ENCODE results near the gene UBB. TPM values are rescaled to one million over a fixed set of nuclear protein-coding genes. Genes with fewer than 3 reads are reported as not detected.
"Not testable (repeated sequence)": the region's sequence is repeated elsewhere in the genome, so short reads cannot be mapped to it uniquely, and the experiment has no call there.

Gene UBB
- total RNA-seq, 1 experiment from 2014 or later: 2,497 TPM

- ChIA-PET CTCF (no interaction called here), POLR2A (ENCODE audit: low non-redundant PET) (no interaction called here)
- TF ChIP-seq EZH2 (IDR thresholded peaks at IDR 0.05; ENCODE audit: borderline replicate concordance, low read depth, low read length, poor library complexity, severe bottlenecking): no peak
- TF ChIP-seq CTCF (conservative IDR thresholded peaks at IDR 0.05; ENCODE audit: low read depth, low read length): no peak
- no peak for DNase-seq (ENCODE audit: low spot score)
- H3K4me1 ChIP-seq (ENCODE audit: insufficient read depth, low read length, poor library complexity, severe bottlenecking): no peaks in the 10 kb centered on the region
- H3K27me3 ChIP-seq (replicated peaks; ENCODE audit: insufficient read depth, low read depth, low read length, poor library complexity): no peaks in the 10 kb centered on the region
- no peaks in the 10 kb centered on the region for H3K9me3 ChIP-seq (ENCODE audit: low read depth, low read length, poor library complexity, severe bottlenecking)
- H3K4me3 ChIP-seq (ENCODE audit: low read depth, low read length, poor library complexity, severe bottlenecking): no peak overlapping the region
- H3K27ac ChIP-seq (ENCODE audit: low read depth, low read length, poor library complexity, severe bottlenecking): no peak overlapping the region
- H3K36me3 ChIP-seq (ENCODE audit: insufficient read depth, low read length, poor library complexity, severe bottlenecking): no peaks in the 10 kb centered on the region
- no TSS peak for BruUV-seq (replicated peaks)
- intact Hi-C loops (cut with micrococcal nuclease; ENCODE audit: unreplicated experiment): no loop called here
Observed at GRCh38 chr17:16391451-16391850, 10.6 kb downstream of the UBB start.

GRCh38 chr17:16392491-16392890, 11.6 kb downstream of the UBB start:
- H3K27ac ChIP-seq (ENCODE audit: low read depth, low read length, poor library complexity, severe bottlenecking); intact Hi-C loops (cut with micrococcal nuclease; ENCODE audit: unreplicated experiment); H3K27me3 ChIP-seq (replicated peaks; ENCODE audit: insufficient read depth, low read depth, low read length, poor library complexity); POLR2A ChIA-PET (ENCODE audit: low non-redundant PET); BruUV-seq (replicated peaks); DNase-seq (ENCODE audit: low spot score); H3K4me3 ChIP-seq (ENCODE audit: low read depth, low read length, poor library complexity, severe bottlenecking); H3K9me3 ChIP-seq (ENCODE audit: low read depth, low read length, poor library complexity, severe bottlenecking); H3K4me1 ChIP-seq (ENCODE audit: insufficient read depth, low read length, poor library complexity, severe bottlenecking); H3K36me3 ChIP-seq (ENCODE audit: insufficient read depth, low read length, poor library complexity, severe bottlenecking): not testable (repeated sequence)
- CTCF ChIA-PET: interaction anchor here (0.6 kb wide), 1 partner anchor 28 kb away, joined by 4 read pairs; no protein-coding TSS in a partner anchor

GRCh38 chr17:16395887-16396286, 15.0 kb downstream of the UBB start:
- BruUV-seq (replicated peaks); DNase-seq (ENCODE audit: low spot score); POLR2A ChIA-PET (ENCODE audit: low non-redundant PET); CTCF ChIA-PET; intact Hi-C loops (cut with micrococcal nuclease; ENCODE audit: unreplicated experiment); H3K4me1 ChIP-seq (ENCODE audit: insufficient read depth, low read length, poor library complexity, severe bottlenecking); H3K27me3 ChIP-seq (replicated peaks; ENCODE audit: insufficient read depth, low read depth, low read length, poor library complexity); H3K27ac ChIP-seq (ENCODE audit: low read depth, low read length, poor library complexity, severe bottlenecking); H3K4me3 ChIP-seq (ENCODE audit: low read depth, low read length, poor library complexity, severe bottlenecking); H3K36me3 ChIP-seq (ENCODE audit: insufficient read depth, low read length, poor library complexity, severe bottlenecking); H3K9me3 ChIP-seq (ENCODE audit: low read depth, low read length, poor library complexity, severe bottlenecking): not testable (repeated sequence)

GRCh38 chr17:16396693-16397092, 15.8 kb downstream of the UBB start:
- H3K9me3 ChIP-seq (ENCODE audit: low read depth, low read length, poor library complexity, severe bottlenecking); DNase-seq (ENCODE audit: low spot score); CTCF ChIA-PET; H3K4me3 ChIP-seq (ENCODE audit: low read depth, low read length, poor library complexity, severe bottlenecking); H3K36me3 ChIP-seq (ENCODE audit: insufficient read depth, low read length, poor library complexity, severe bottlenecking); H3K4me1 ChIP-seq (ENCODE audit: insufficient read depth, low read length, poor library complexity, severe bottlenecking); POLR2A ChIA-PET (ENCODE audit: low non-redundant PET); BruUV-seq (replicated peaks); H3K27ac ChIP-seq (ENCODE audit: low read depth, low read length, poor library complexity, severe bottlenecking); H3K27me3 ChIP-seq (replicated peaks; ENCODE audit: insufficient read depth, low read depth, low read length, poor library complexity); intact Hi-C loops (cut with micrococcal nuclease; ENCODE audit: unreplicated experiment): not testable (repeated sequence)
